ENCODE measurements around the gene GDPD5. TPM values are rescaled to one million over a fixed set of nuclear protein-coding genes. Genes with fewer than 3 reads are reported as not detected.

GDPD5 gene
- total RNA-seq, 2 donors from 2014 or later, result 3.0 to 8.6 TPM

DNA sequence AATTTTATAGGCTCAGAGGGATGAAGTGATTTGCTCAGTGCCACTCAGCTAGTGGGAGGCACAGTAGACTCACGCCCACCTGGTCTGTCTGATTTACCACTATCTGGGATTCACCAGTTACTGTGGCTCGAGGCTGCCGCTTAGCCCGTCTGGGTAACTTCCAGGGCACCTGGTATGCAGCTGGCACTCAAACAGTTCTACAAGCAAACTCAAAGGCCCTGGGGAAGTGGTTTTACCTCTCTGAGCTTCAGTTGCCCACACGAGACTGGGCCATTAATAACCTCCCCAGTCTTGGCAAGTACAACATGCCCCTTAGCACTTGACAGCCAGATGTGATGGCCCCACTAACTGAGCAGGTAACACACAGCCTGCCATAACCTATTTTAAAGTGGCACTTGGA, 2.6 kb downstream of the GDPD5 start:
- H3K9me3 Mint-ChIP-seq, result no peaks in the 10 kb centered on the region
- H3K36me3 Mint-ChIP-seq (ENCODE audit: low read depth), result no peaks in the 10 kb centered on the region
- no peak overlapping the region for H3K27ac Mint-ChIP-seq
- Histone ChIP-seq H3K4me1 (ENCODE audit: control insufficient read depth, insufficient read depth, low read length) (peaks cover 3% of the 10 kb centered on the region), H3K36me3 (ENCODE audit: control insufficient read depth, insufficient read depth, low read length) (no peaks in the 10 kb centered on the region), H3K27me3 (ENCODE audit: control insufficient read depth, insufficient read depth, low read length, poor library complexity, severe bottlenecking) (peaks cover 22% of the 10 kb centered on the region), H3K4me3 (ENCODE audit: low read length) (no peak overlapping the region), H3K9ac (ENCODE audit: extremely low read depth, low read length, poor library complexity, severe bottlenecking) (no peak overlapping the region), H3K27ac (ENCODE audit: low read depth, low read length) (no peak overlapping the region), H3K9me3 (ENCODE audit: control insufficient read depth, low read length) (no peaks in the 10 kb centered on the region)
- no peak overlapping the region for H3K4me3 Mint-ChIP-seq
- H3K4me1 Mint-ChIP-seq, result peaks cover 17% of the 10 kb centered on the region
- peaks cover 37% of the 10 kb centered on the region for H3K27me3 Mint-ChIP-seq (ENCODE audit: insufficient read depth)
- WGBS, 2 experiments (ENCODE audit: insufficient coverage in 1 of 2, insufficient read length in 1 of 2), result 85 to 96% methylated on average over 5 of the region's 5 CpGs
- TF ChIP-seq, protein P1, sequence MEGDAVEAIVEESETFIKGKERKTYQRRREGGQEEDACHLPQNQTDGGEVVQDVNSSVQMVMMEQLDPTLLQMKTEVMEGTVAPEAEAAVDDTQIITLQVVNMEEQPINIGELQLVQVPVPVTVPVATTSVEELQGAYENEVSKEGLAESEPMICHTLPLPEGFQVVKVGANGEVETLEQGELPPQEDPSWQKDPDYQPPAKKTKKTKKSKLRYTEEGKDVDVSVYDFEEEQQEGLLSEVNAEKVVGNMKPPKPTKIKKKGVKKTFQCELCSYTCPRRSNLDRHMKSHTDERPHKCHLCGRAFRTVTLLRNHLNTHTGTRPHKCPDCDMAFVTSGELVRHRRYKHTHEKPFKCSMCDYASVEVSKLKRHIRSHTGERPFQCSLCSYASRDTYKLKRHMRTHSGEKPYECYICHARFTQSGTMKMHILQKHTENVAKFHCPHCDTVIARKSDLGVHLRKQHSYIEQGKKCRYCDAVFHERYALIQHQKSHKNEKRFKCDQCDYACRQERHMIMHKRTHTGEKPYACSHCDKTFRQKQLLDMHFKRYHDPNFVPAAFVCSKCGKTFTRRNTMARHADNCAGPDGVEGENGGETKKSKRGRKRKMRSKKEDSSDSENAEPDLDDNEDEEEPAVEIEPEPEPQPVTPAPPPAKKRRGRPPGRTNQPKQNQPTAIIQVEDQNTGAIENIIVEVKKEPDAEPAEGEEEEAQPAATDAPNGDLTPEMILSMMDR (conservative IDR thresholded peaks at IDR 0.05), result no peak
- DNase-seq, result no peak

DNA sequence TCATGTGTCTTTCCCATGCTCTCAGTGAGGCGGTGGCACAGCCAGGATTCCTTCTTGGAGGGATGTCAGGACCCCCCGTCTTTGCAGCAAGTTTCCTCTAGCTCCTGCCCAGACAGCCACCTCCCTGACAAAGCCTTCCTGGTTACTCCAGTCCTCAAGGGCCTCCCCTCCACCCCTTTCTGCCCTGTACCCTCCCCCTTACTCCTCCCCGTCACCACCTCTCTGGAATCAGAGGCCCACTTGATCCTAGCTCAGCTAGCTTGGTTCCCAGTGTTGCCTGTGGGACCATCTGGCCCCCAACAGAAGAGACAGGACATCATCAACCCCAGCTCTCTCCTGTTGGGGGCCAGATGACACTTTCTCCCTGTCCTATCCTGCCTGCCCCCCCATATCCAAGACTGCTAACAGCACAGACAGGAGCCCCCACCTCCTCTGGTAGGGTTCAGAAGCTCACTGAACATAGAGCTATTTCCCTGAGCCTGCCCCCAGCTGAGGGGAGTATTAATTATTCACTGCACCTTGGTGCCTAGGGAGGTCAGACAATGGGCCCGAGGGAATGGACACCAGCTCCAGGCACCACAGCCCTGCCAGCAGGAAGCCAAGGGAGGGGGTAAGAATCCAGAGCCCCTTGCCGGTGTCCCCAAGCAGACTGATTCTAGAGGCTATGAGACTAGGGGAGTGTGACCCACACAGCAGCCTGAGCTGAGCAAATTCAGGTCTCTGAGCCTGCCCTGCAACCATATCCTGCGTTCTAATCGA, 3.3 kb downstream of the GDPD5 start:
- H3K27ac ChIP-seq (ENCODE audit: low read depth, low read length), result no peak overlapping the region
- H3K4me3 Mint-ChIP-seq, result no peak overlapping the region
- H3K9me3 Mint-ChIP-seq, result no peaks in the 10 kb centered on the region
- H3K9me3 ChIP-seq (ENCODE audit: control insufficient read depth, low read length), result no peaks in the 10 kb centered on the region
- TF ChIP-seq, protein P1 (conservative IDR thresholded peaks at IDR 0.05), result no peak
- H3K4me3 ChIP-seq (ENCODE audit: low read length), result no peak overlapping the region
- no peak overlapping the region for H3K27ac Mint-ChIP-seq
- no peak overlapping the region for H3K9ac ChIP-seq (ENCODE audit: extremely low read depth, low read length, poor library complexity, severe bottlenecking)
- H3K4me1 Mint-ChIP-seq, result peaks cover 25% of the 10 kb centered on the region
- H3K4me1 ChIP-seq (ENCODE audit: control insufficient read depth, insufficient read depth, low read length), result peaks cover 6% of the 10 kb centered on the region
- H3K27me3 ChIP-seq (ENCODE audit: control insufficient read depth, insufficient read depth, low read length, poor library complexity, severe bottlenecking), result peaks cover 22% of the 10 kb centered on the region
- no peak for DNase-seq
- no peaks in the 10 kb centered on the region for H3K36me3 Mint-ChIP-seq (ENCODE audit: low read depth)
- no peaks in the 10 kb centered on the region for H3K36me3 ChIP-seq (ENCODE audit: control insufficient read depth, insufficient read depth, low read length)
- peaks cover 35% of the 10 kb centered on the region for H3K27me3 Mint-ChIP-seq (ENCODE audit: insufficient read depth)
- WGBS, 2 experiments (ENCODE audit: insufficient coverage in 1 of 2, insufficient read length in 1 of 2), result 90% methylated on average over 6 to 7 of the region's 7 CpGs

DNA sequence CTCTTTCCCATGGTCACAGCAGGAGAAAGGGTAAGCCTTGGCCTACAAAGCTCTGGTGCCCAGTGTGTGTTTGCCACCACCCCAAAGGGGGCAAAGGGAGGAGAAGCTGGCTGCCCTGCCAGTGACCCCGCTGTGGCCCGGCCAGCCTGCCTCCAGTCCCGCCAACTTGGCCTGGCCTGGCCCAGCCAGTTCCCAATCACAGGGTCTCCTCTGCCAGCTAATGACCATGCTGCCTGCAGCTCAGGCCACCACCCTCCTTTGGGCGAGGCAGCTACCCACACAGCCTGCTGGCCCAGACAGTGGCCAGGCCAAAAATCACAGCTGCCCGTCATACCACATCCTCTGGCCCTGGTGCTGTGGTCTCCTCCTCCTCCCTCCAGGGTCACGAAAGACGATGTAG, 5.1 kb downstream of the GDPD5 start:
- no peak overlapping the region for H3K4me3 Mint-ChIP-seq
- Histone ChIP-seq H3K27ac (ENCODE audit: low read depth, low read length) (no peak overlapping the region), H3K27me3 (ENCODE audit: control insufficient read depth, insufficient read depth, low read length, poor library complexity, severe bottlenecking) (peaks cover 22% of the 10 kb centered on the region), H3K36me3 (ENCODE audit: control insufficient read depth, insufficient read depth, low read length) (no peaks in the 10 kb centered on the region), H3K9me3 (ENCODE audit: control insufficient read depth, low read length) (no peaks in the 10 kb centered on the region), H3K9ac (ENCODE audit: extremely low read depth, low read length, poor library complexity, severe bottlenecking) (no peak overlapping the region), H3K4me3 (ENCODE audit: low read length) (no peak overlapping the region), H3K4me1 (ENCODE audit: control insufficient read depth, insufficient read depth, low read length) (peaks cover 6% of the 10 kb centered on the region)
- no peaks in the 10 kb centered on the region for H3K36me3 Mint-ChIP-seq (ENCODE audit: low read depth)
- H3K9me3 Mint-ChIP-seq, result peaks cover 6% of the 10 kb centered on the region
- H3K4me1 Mint-ChIP-seq, result peaks cover 26% of the 10 kb centered on the region
- DNase-seq, result no peak
- TF ChIP-seq, protein P1 (conservative IDR thresholded peaks at IDR 0.05), result no peak
- H3K27ac Mint-ChIP-seq, result no peak overlapping the region
- H3K27me3 Mint-ChIP-seq (ENCODE audit: insufficient read depth), result peaks cover 30% of the 10 kb centered on the region
- 91 to 93% methylated on average over 5 to 7 of the region's 7 CpGs for WGBS, 2 experiments (ENCODE audit: insufficient coverage in 1 of 2, insufficient read length in 1 of 2)
